Ishikawa (cell line): ENCODE data around the gene LUZP2.

Source experiments
- CEBPB ChIP-seq: IDR thresholded peaks from 2 replicates; pipeline ENCODE4 v1.6.1; 2012
- CREB1 ChIP-seq: IDR thresholded peaks from 2 replicates; pipeline ENCODE4 v1.6.1; 2012; ENCODE audit warnings: low read depth
- EGR1 ChIP-seq: IDR thresholded peaks from 2 replicates; pipeline ENCODE4 v1.6.1; 2012
- EP300 ChIP-seq: IDR thresholded peaks from 2 replicates; pipeline ENCODE4 v1.6.1; 2012; ENCODE audit warnings: borderline replicate concordance
- FOXM1 ChIP-seq: IDR thresholded peaks from 2 replicates; pipeline ENCODE4 v1.6.1; 2012; ENCODE audit warnings: low read depth, borderline replicate concordance
- NFIC ChIP-seq: IDR thresholded peaks from 2 replicates; pipeline ENCODE4 v1.6.1; 2012
- RAD21 ChIP-seq: IDR thresholded peaks from 2 replicates; pipeline ENCODE4 v1.6.1; 2012; ENCODE audit warnings: low read depth
- TAF1 ChIP-seq: IDR thresholded peaks from 2 replicates; pipeline ENCODE4 v1.6.1; 2012; ENCODE audit warnings: low read depth, mild to moderate bottlenecking
- TCF12 ChIP-seq: IDR thresholded peaks from 2 replicates; pipeline ENCODE4 v1.6.1; 2012; ENCODE audit warnings: low read depth
- TEAD4 ChIP-seq: IDR thresholded peaks from 2 replicates; pipeline ENCODE4 v1.6.1; 2012
- USF1 ChIP-seq: IDR thresholded peaks from 2 replicates; pipeline ENCODE4 v1.6.1; 2012
- YY1 ChIP-seq: IDR thresholded peaks from 2 replicates; pipeline ENCODE4 v1.6.1; 2012; ENCODE audit warnings: low read depth
- ZBTB7A ChIP-seq: IDR thresholded peaks from 2 replicates; pipeline ENCODE4 v1.6.1; 2012; ENCODE audit warnings: low read depth
- TF ChIP-seq, protein P1 (sequence below): IDR thresholded peaks from 2 replicates; pipeline ENCODE4 v1.6.1; 2012; ENCODE audit warnings: low read depth, mild to moderate bottlenecking
- TF ChIP-seq, protein P2 (sequence below): IDR thresholded peaks from 2 replicates; pipeline ENCODE4 v1.6.1; 2012

The LUZP2 gene

GRCh38 chr11:24848857-24849256, 352.0 kb downstream of the LUZP2 start:
- TF ChIP-seq EGR1 (no peak), TEAD4 (no peak), RAD21 (no peak), YY1 (no peak)
- TF ChIP-seq, protein P1, sequence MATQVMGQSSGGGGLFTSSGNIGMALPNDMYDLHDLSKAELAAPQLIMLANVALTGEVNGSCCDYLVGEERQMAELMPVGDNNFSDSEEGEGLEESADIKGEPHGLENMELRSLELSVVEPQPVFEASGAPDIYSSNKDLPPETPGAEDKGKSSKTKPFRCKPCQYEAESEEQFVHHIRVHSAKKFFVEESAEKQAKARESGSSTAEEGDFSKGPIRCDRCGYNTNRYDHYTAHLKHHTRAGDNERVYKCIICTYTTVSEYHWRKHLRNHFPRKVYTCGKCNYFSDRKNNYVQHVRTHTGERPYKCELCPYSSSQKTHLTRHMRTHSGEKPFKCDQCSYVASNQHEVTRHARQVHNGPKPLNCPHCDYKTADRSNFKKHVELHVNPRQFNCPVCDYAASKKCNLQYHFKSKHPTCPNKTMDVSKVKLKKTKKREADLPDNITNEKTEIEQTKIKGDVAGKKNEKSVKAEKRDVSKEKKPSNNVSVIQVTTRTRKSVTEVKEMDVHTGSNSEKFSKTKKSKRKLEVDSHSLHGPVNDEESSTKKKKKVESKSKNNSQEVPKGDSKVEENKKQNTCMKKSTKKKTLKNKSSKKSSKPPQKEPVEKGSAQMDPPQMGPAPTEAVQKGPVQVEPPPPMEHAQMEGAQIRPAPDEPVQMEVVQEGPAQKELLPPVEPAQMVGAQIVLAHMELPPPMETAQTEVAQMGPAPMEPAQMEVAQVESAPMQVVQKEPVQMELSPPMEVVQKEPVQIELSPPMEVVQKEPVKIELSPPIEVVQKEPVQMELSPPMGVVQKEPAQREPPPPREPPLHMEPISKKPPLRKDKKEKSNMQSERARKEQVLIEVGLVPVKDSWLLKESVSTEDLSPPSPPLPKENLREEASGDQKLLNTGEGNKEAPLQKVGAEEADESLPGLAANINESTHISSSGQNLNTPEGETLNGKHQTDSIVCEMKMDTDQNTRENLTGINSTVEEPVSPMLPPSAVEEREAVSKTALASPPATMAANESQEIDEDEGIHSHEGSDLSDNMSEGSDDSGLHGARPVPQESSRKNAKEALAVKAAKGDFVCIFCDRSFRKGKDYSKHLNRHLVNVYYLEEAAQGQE: no peak

GRCh38 chr11:24855951-24856350, 359.1 kb downstream of the LUZP2 start:
- TF ChIP-seq TEAD4 (no peak), EP300 (no peak), YY1 (no peak), USF1 (no peak), TCF12 (no peak)
- TF ChIP-seq, protein P1: no peak
- TF ChIP-seq, protein P2, sequence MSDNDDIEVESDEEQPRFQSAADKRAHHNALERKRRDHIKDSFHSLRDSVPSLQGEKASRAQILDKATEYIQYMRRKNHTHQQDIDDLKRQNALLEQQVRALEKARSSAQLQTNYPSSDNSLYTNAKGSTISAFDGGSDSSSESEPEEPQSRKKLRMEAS: no peak

GRCh38 chr11:24859801-24860300, 363.0 kb downstream of the LUZP2 start:
- TF ChIP-seq YY1 (no peak), TAF1 (no peak), ZBTB7A (no peak), EP300 (no peak), CREB1 (no peak), FOXM1 (no peak), CEBPB (no peak), USF1 (no peak), NFIC (no peak), EGR1 (no peak), TCF12 (no peak), RAD21 (no peak), TEAD4 (no peak)
- TF ChIP-seq, protein P2: no peak
- TF ChIP-seq, protein P1: no peak

- no peak for TF ChIP-seq TAF1
- TF ChIP-seq EP300: no peak
- TF ChIP-seq CEBPB: no peak
- no peak for TF ChIP-seq RAD21
- no peak for TF ChIP-seq EGR1
- no peak for TF ChIP-seq TEAD4
- TF ChIP-seq, protein P2: no peak
- TF ChIP-seq USF1: no peak
- no peak for TF ChIP-seq YY1
- TF ChIP-seq TCF12: no peak
- TF ChIP-seq NFIC: no peak
- no peak for TF ChIP-seq ZBTB7A
- TF ChIP-seq FOXM1: no peak
- TF ChIP-seq CREB1: no peak
Observed at GRCh38 chr11:24861440-24861839, 364.6 kb downstream of the LUZP2 start.

- TF ChIP-seq CEBPB: no peak
- no peak for TF ChIP-seq FOXM1
Observed at GRCh38 chr11:24866743-24867142, 369.9 kb downstream of the LUZP2 start.
